Stimulated activated CD8-positive, alpha-beta memory T cell treated with anti-CD3 and anti-CD28 coated beads, Interleukin-4, amount 100 ng/mL, for 24 hours (primary cell): ENCODE data around the gene ADGRG7.
"Not testable (repeated sequence)": the region's sequence is repeated elsewhere in the genome, so short reads cannot be mapped to it uniquely, and the experiment has no call there.

ENCODE experiments used
- DNase-seq: peaks from one replicate; pipeline ENCODE4 v3.0.0-alpha.2; 2020; ENCODE audit warnings: low read depth

Gene ADGRG7

GRCh38 chr3:100609305-100609704 lies at the start of gene ADGRG7:
TSS of gene ADGRG7 (plus strand) at chr3:100609601. CDS start at chr3:100609857, 256 bp downstream.
- DNase-seq: no peak

- no peak for DNase-seq
Observed at GRCh38 chr3:100560426-100560825, 49.0 kb upstream of the ADGRG7 start.

- no peak for DNase-seq
Observed at GRCh38 chr3:100561459-100562158, 47.8 kb upstream of the ADGRG7 start.

- no peak for DNase-seq
Observed at GRCh38 chr3:100562224-100562857, 47.1 kb upstream of the ADGRG7 start.

GRCh38 chr3:100563228-100563627 lies 46.2 kb upstream of the ADGRG7 start:
- DNase-seq: no peak

- no peak for DNase-seq
Observed at GRCh38 chr3:100563652-100564211, 45.7 kb upstream of the ADGRG7 start.

- DNase-seq: no peak
Observed at GRCh38 chr3:100570811-100571210, 38.6 kb upstream of the ADGRG7 start.

- DNase-seq: no peak
Observed at GRCh38 chr3:100574536-100574935, 34.9 kb upstream of the ADGRG7 start.

GRCh38 chr3:100575704-100576103 lies 33.7 kb upstream of the ADGRG7 start:
- no peak for DNase-seq

GRCh38 chr3:100577382-100578008 lies 31.9 kb upstream of the ADGRG7 start:
- DNase-seq: no peak

- no peak for DNase-seq
Observed at GRCh38 chr3:100578646-100579045, 30.8 kb upstream of the ADGRG7 start.

- DNase-seq: no peak
Observed at GRCh38 chr3:100580147-100580546, 29.3 kb upstream of the ADGRG7 start.

GRCh38 chr3:100581650-100582049 lies 27.8 kb upstream of the ADGRG7 start:
- no peak for DNase-seq

GRCh38 chr3:100582157-100582556 lies 27.2 kb upstream of the ADGRG7 start:
- not testable (repeated sequence) for DNase-seq

- DNase-seq: no peak
Observed at GRCh38 chr3:100584101-100584660, 25.2 kb upstream of the ADGRG7 start.

GRCh38 chr3:100586832-100587231 lies 22.6 kb upstream of the ADGRG7 start:
- no peak for DNase-seq

GRCh38 chr3:100588251-100588650 lies 21.1 kb upstream of the ADGRG7 start:
- DNase-seq: no peak

- peak; percentile 22 for DNase-seq
Observed at GRCh38 chr3:100590114-100590839, 19.1 kb upstream of the ADGRG7 start.

GRCh38 chr3:100590840-100591147 lies 18.6 kb upstream of the ADGRG7 start:
- DNase-seq: no peak

GRCh38 chr3:100591411-100591810 lies 18.0 kb upstream of the ADGRG7 start:
- no peak for DNase-seq

GRCh38 chr3:100600181-100601042 lies 9.0 kb upstream of the ADGRG7 start:
- no peak for DNase-seq
